Activated CD8-positive, alpha-beta T cell treated with anti-CD3 and anti-CD28 coated beads for 36 hours (primary cell): ENCODE measurements around the gene TSPYL1. TPM values are rescaled to one million over a fixed set of nuclear protein-coding genes. Genes with fewer than 3 reads are reported as not detected.

Experiments
- ATAC-seq: fragments of 200-7000 bp; cut with Tn5 transposase; one replicate; pipeline ENCODE4 v1.10.0; 2021; ENCODE audit warnings: mild to moderate bottlenecking, moderate library complexity
- CTCF ChIA-PET: fragments of 350-600 bp; sonication (Branson Sonifier 250); formaldehyde crosslinking; loops from one replicate; lab custom pipeline; 2021; ENCODE audit warnings: antibody characterized with exemption; lab: Charles Lee
- POLR2A ChIA-PET: fragments of 350-600 bp; sonication (Branson Sonifier 250); formaldehyde crosslinking; loops from one replicate; lab custom pipeline; 2021; ENCODE audit warnings: antibody characterized with exemption; lab: Charles Lee
- DNase-seq: peaks from one replicate; pipeline ENCODE4 v3.0.0-alpha.2; 2020
- H3K27ac Mint-ChIP-seq: one replicate; pipeline ENCODE4 v1.8.0; 2021; ENCODE audit warnings: mild to moderate bottlenecking, mixed read lengths
- H3K27me3 Mint-ChIP-seq: one replicate; pipeline ENCODE4 v1.8.0; 2021; ENCODE audit warnings: mixed read lengths
- H3K36me3 Mint-ChIP-seq: one replicate; pipeline ENCODE4 v1.8.0; 2021; ENCODE audit warnings: low read depth, mixed read lengths
- H3K4me1 Mint-ChIP-seq: one replicate; pipeline ENCODE4 v1.8.0; 2021; ENCODE audit warnings: low read depth, mixed read lengths
- H3K4me3 Mint-ChIP-seq: one replicate; pipeline ENCODE4 v1.8.0; 2021; ENCODE audit warnings: mild to moderate bottlenecking, moderate library complexity, mixed read lengths
- H3K9me3 Mint-ChIP-seq: one replicate; pipeline ENCODE4 v1.8.0; 2021; ENCODE audit warnings: mixed read lengths
- CTCF ChIP-seq: fragments of 200-600 bp; IDR thresholded peaks from one replicate; pipeline ENCODE4 v1.8.0; 2022; ENCODE audit warnings: antibody characterized with exemption, mild to moderate bottlenecking
- intact Hi-C: fragments of 100-400 bp; cut with micrococcal nuclease; formaldehyde crosslinking; loops from one replicate; pipeline ENCODE4 v1.10.0; 2022
- total RNA-seq, 2 experiments: library from RNA; stranded (reverse); gene quantifications; one replicate each; pipeline ENCODE4 v1.2.3, GENCODE V29; 2021

TSPYL1 gene
- total RNA-seq, 2 experiments from 2014 or later: 38.5 to 38.6 TPM

GRCh38 chr6:116247285-116247684 lies 32.4 kb downstream of the TSPYL1 start:
- Mint-ChIP-seq H3K36me3 (peaks cover 21% of the 10 kb centered on the region), H3K27me3 (no peaks in the 10 kb centered on the region), H3K27ac (no peak overlapping the region), H3K4me1 (peaks cover 35% of the 10 kb centered on the region), H3K9me3 (no peaks in the 10 kb centered on the region), H3K4me3 (no peak overlapping the region)
- ChIA-PET CTCF (interaction anchor here (1.1 kb wide), 1 partner anchor 30 kb away, joined by 5 read pairs; no protein-coding TSS in a partner anchor), POLR2A (no interaction called here)
- no peak for TF ChIP-seq CTCF
- no peak for DNase-seq
- intact Hi-C loops: no loop called here
- no peak for ATAC-seq

DNA sequence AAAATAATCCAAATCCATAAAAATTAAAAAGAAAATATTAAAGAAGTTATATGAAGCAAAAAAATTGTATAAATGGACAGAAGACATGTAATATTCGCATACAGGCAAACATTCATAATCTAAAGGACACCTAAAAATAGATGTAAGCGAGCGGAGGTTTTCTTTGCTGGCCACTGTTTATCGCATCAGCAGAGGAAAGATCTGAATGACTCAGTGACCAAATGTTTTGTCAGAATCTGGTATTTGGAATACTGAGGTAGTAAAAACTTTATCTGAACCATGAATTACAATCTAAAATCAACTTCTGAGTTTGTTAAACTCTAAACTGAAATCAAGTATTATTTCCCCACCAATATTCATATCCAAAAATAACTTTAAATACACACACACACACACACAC lies 33.6 kb downstream of the TSPYL1 start:
- intact Hi-C loops: no loop called here
- H3K4me3 Mint-ChIP-seq: no peak overlapping the region
- H3K36me3 Mint-ChIP-seq: peaks cover 13% of the 10 kb centered on the region
- DNase-seq (no peak), ATAC-seq (no peak)
- ChIA-PET CTCF (no interaction called here), POLR2A (no interaction called here)
- peaks cover 23% of the 10 kb centered on the region for H3K4me1 Mint-ChIP-seq
- no peaks in the 10 kb centered on the region for H3K9me3 Mint-ChIP-seq
- H3K27ac Mint-ChIP-seq: no peak overlapping the region
- H3K27me3 Mint-ChIP-seq: no peaks in the 10 kb centered on the region
- TF ChIP-seq CTCF: no peak

GRCh38 chr6:116244284-116244683 lies 35.4 kb downstream of the TSPYL1 start:
- POLR2A ChIA-PET: no interaction called here
- peaks cover 10% of the 10 kb centered on the region for H3K4me1 Mint-ChIP-seq
- no peak overlapping the region for H3K27ac Mint-ChIP-seq
- H3K4me3 Mint-ChIP-seq: no peak overlapping the region
- CTCF ChIA-PET: no interaction called here
- H3K36me3 Mint-ChIP-seq: peaks cover 3% of the 10 kb centered on the region
- ATAC-seq: no peak
- TF ChIP-seq CTCF: no peak
- no peak for DNase-seq
- H3K9me3 Mint-ChIP-seq: no peaks in the 10 kb centered on the region
- H3K27me3 Mint-ChIP-seq: no peaks in the 10 kb centered on the region
- intact Hi-C loops: no loop called here

DNA sequence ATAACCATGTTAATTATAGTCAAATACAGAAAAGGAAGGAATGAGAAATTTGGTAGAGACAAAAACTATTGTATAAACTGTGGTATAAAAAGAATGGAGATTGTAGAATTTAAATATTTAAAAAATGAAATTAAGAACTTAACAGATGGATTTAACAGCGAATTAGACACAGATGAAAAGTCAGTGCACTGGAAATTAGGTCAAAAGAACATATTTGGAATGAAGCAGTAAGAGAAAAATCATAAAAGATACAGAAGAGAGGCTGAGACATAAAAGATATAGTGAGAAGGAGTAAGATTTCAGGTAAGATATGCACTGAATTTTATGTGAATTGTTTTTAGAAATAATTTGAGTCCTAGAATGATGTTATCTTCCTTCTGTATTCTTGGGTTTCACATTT lies 39.9 kb downstream of the TSPYL1 start:
- no peak for TF ChIP-seq CTCF
- H3K9me3 Mint-ChIP-seq: no peaks in the 10 kb centered on the region
- POLR2A ChIA-PET: interaction anchor here (1.2 kb wide), 1 partner anchor 10 kb away, joined by 4 read pairs; no protein-coding TSS in a partner anchor
- no peak for DNase-seq
- no peak overlapping the region for H3K27ac Mint-ChIP-seq
- CTCF ChIA-PET: no interaction called here
- H3K4me1 Mint-ChIP-seq: no peaks in the 10 kb centered on the region
- no peak for ATAC-seq
- no peak overlapping the region for H3K4me3 Mint-ChIP-seq
- H3K27me3 Mint-ChIP-seq: no peaks in the 10 kb centered on the region
- intact Hi-C loops: no loop called here
- H3K36me3 Mint-ChIP-seq: no peaks in the 10 kb centered on the region

GRCh38 chr6:116239256-116239655 lies 40.5 kb downstream of the TSPYL1 start:
- POLR2A ChIA-PET: interaction anchor here (1.2 kb wide), 1 partner anchor 11 kb away, joined by 4 read pairs; no protein-coding TSS in a partner anchor
- intact Hi-C loops: no loop called here
- no peaks in the 10 kb centered on the region for H3K27me3 Mint-ChIP-seq
- no peak for TF ChIP-seq CTCF
- H3K4me3 Mint-ChIP-seq: no peak overlapping the region
- ATAC-seq (no peak), DNase-seq (no peak)
- CTCF ChIA-PET: no interaction called here
- no peaks in the 10 kb centered on the region for H3K4me1 Mint-ChIP-seq
- no peaks in the 10 kb centered on the region for H3K9me3 Mint-ChIP-seq
- H3K36me3 Mint-ChIP-seq: no peaks in the 10 kb centered on the region
- H3K27ac Mint-ChIP-seq: no peak overlapping the region
